GM18861 (cell line): Measurements from ENCODE around the gene ZBTB32.
"Not testable (repeated sequence)": the region's sequence is repeated elsewhere in the genome, so short reads cannot be mapped to it uniquely, and the experiment has no call there.

ENCODE experiments used
- ATAC-seq: cut with Tn5 transposase; IDR thresholded peaks from one replicate; pipeline ENCODE4 v1.9.1; 2021; ENCODE audit not compliant: unreplicated experiment

Gene ZBTB32, protein sequence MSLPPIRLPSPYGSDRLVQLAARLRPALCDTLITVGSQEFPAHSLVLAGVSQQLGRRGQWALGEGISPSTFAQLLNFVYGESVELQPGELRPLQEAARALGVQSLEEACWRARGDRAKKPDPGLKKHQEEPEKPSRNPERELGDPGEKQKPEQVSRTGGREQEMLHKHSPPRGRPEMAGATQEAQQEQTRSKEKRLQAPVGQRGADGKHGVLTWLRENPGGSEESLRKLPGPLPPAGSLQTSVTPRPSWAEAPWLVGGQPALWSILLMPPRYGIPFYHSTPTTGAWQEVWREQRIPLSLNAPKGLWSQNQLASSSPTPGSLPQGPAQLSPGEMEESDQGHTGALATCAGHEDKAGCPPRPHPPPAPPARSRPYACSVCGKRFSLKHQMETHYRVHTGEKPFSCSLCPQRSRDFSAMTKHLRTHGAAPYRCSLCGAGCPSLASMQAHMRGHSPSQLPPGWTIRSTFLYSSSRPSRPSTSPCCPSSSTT

DNA sequence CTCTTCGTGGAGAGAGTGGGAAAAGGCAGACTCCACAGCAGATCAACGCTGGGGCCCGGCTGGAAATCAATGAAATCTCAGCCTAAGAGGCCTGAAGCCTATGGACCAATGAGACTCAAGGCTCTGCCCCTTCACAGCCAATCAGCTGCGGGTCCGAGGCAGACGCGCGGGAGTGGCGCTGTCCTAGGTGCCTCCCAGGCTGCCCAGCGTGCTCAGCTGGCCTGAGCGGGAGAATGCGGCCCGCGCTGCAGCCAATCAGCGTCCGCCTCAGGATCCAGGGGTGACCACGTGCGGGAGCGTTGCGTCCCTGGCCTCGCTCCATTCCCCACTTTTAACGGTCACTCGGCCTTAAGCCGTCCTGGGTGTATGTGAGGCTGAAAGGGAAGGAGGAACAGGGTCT is at the start of gene ZBTB32:
Gene ZBTB32, plus strand, starts transcription at position 341 of the 400 bp plus-strand sequence. CDS start 10,069 bp downstream, outside the sequence.
- ATAC-seq, result no peak

DNA sequence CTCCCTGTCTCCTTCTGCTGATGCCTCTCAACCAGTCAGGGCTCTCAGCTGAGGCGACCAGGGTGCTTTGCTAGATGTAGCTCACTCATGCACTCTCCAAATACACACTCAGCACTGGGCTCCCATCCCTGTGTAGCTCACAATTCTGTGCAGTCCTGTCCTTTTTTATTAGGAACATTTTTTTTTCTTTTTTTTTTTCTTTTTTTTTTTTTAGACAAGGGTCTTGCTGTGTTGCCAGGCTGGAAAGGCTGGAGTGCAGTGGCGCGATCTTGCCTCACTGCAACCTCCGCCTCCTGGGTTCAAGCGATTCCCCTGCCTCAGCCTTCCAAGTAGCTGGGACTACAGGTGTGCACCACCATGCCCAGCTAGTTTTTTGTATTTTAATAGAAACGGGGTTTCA is 49.5 kb upstream of the ZBTB32 start:
- not testable (repeated sequence) for ATAC-seq

DNA sequence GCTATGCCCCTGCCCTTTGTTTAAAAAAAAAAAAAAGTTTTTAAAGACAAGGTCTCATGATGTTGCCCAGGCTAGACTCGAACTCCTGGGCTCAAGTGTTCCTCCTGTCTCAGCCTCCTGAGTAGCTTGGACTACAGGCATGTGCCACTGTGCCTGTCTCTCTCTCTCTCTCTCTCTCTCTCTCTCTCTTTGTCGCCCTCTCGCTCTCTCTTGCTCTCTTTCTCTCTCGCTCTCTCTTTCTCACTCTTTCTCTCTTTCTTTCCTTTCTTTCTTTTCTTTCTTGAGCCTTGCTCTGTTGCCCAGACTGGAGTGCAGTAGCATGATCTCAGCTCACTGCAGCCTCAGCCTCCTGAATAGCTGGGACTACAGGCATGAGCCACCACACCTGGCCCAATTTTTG is 48.8 kb upstream of the ZBTB32 start:
- ATAC-seq, result no peak

DNA sequence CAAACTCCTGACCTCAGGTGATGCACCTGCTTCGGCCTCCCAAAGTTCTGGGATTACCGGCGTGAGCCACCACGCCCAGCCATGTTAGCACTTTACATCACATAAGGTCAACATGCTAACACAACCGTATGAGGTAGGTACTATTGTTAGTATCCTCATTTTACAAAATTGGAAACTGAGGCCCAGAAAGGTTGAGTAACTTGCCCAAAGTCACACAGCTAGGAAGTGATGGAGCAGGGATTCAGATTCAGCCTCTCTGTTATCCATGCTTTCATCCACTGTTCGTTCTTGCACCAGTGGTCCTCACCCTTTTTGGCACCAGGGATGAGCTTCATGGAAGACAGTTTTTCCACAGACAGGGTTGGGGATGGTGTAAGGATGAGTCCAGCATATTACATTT is 47.7 kb upstream of the ZBTB32 start:
- no peak for ATAC-seq

DNA sequence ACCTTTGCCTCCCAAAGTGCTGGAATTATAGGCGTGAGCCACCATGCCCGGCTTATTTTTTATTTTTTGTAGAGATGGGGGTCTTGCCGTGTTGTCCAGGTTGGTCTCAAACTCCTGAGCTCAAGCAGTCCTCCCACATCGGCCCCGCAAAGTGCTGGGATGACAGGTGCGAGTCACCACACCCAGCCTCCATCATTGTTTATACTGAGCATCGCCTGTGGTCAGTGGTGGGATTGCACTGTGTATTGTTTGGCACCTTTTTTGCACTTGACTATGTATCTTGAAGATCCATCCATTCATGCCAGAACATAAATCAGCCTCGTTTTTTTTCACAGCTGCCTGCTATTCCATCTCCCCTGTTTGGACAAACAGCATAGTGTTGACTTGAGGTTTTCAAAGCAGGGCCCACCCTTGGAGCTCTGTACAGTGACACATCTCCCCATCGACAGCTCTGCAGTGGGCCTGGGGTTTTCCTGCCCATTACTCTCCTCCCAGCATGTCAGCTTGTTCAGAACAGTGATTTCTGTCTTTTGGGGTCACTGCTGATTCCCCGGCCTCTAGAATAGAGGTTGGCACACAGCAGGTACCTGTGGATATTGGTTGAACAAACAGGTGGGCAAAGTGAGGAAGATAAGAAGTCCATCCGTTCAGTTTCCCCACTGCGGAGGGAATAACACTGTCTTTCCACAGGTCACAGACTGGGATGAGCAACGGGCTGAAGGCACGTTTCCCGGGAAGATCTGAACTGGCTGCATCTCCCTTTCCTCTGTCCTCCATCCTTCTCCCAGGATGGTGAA is 46.3 kb upstream of the ZBTB32 start:
- no peak for ATAC-seq

DNA sequence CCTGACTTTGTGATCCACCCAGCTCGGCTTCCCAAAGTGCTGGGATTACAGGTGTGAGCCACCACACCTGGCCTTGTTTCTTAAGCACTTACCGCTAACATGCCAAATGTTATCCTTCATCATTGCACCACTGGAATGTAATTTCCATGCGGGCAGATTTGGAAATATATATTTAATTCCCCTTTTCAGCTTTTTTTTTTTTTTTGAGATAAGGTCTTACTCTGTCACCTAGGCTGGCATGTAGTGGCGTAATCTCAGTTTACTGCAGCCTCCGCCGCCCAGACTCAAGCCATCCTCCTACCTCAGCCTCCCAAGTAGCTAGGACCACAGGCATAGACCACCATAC is 42.4 kb upstream of the ZBTB32 start:
- ATAC-seq, result no peak

DNA sequence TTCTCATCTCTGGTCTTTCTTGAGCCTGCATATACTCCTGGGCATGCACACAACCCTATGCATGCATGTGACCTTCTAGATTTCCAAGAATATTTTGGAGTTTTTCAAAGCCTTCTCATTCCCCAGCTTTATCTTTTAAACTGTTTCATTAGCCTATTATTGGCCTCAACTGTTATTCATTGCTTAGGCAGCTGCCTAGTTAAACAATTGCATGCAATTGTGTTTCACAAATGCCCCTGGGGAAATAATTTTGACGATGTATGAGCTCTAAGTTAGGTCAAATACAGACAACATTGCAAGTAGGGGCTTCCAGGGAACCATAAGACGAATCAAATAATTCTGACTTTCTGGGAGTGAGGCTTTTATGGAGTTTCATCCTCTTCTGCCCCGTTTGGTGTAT is 40.4 kb upstream of the ZBTB32 start:
- no peak for ATAC-seq

DNA sequence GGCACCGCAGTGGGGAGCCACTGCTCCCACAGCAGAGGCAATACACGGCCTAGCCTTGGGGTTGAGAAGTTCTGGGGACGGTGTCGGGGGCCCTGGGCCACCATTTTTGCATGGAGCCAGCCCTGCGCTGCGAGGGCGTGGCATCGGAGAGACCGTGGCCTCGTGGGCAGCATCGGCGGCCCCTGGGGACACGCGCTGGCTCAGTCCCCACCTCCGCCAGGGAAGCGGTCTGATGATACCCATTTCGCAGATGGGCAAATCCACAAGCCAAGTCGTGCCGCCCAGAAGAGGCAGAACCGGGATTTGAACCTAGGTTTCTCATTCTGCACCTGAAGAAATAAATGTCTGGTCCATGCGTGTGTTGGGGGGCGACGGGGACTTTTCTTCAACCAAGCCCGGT is 39.2 kb upstream of the ZBTB32 start:
- no peak for ATAC-seq

DNA sequence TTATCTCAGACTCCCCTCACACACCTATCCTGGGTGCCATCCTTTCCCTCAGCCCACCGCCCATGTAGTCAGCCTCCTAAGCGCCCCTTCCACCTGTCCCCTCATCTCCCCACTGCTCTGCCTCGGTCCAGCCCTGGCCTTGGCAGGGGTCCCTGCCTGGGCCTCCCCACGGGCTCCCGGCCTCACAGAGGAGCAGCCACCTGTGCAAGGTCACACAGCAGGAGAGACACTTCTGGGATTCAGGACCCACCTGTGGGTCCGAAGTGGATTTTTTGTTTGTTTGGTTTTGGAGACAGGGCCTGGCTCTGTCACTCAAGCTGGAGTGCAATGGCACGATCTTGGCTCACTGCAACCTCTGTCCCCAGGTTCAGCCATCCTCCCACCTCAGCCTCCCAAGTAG is 38.8 kb upstream of the ZBTB32 start:
- ATAC-seq, result no peak

DNA sequence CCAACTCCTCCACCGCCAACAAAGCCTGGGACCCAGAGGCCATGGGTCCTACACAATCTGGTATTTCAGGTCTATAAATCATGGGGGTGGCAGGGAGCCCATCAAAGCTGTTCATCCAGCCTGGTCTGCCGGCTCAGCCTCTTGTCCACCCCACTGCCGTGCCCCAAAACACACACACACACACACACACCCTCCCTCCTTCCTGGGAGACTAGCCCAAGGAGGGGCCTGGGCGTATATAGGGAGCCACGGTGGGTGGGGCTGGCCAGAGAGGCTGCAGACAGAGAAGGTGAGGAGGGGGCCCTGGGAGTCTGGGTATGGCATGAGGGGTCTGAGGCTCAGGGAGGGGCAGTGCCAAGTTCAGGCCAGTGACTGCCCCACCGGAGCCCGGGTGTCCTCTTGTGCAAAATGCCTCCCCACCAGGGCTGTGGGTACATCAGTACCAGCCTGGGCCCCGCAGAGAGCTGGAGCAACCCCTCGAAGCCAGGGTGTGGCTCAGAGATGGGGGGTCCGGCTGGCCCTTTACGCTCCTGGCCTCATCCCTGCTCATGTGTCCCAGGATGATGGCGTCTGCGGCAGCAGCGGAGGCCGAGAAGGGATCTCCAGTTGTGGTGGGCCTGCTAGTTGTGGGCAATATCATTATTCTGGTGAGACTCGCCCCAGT is 38.0 kb upstream of the ZBTB32 start, which contains the start of gene UPK1A:
Gene UPK1A, plus strand, starts transcription at position 267 of the 663 bp plus-strand sequence. Its CDS starts 296 bp downstream, at position 563.
- no peak for ATAC-seq

DNA sequence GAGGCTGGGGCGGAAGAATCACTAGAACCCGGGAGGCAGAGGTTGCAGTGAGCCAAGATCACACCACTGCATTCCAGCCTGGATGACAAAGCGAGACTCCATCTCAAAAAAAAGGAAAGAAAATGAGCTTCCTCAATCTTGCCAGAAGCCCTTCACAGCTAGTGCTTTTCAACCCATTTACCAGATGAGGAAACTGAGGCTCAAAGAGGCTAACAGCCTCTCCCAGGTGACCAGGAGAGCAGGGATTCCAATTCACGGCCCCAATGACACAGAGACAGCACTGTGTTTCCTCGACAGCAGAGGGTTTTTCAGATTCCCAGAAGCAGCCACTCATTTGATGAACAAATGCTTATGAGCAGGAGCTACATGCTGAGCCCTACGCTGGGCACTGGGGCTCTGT is 34.8 kb upstream of the ZBTB32 start:
- no peak for ATAC-seq

DNA sequence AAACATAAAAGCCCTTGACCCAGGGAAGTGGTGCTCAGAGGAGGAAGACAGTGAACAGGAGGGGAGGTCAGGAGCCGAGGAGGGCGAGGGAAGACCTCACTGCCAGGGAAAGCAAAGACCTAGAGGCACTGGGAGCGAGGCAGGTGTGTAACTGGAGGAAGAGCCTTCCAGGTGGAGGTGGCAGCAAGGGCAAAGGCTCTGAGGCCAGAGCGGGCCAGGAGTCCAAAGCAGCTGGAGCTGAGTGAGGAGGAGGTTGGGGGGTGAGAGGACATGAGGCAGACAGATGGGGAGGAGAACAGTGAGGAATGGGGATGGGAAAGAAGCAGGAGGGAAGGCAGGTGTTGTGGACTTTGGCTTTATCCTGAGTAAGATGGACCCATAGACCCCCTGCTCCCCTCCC is 34.4 kb upstream of the ZBTB32 start:
- ATAC-seq, result no peak

DNA sequence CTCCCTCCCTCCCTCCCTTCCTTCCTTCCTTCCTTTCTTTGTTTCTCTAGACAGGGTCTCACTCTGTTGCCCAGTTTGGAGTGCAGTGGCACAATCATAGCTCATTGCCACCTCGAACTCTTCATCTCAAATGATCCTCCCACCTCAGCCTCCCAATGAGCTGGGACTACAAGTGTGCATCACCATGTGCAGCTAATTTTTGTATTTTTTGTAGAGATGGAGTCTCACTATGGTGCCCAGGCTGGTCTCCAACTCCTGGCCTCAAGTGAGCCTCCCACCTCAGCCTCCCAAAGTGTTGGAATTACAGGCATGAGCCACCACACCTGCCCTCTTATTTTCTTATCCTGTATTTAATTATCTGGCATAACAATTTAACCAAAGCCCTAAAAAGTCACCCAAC is 33.7 kb upstream of the ZBTB32 start:
- ATAC-seq, result no peak

DNA sequence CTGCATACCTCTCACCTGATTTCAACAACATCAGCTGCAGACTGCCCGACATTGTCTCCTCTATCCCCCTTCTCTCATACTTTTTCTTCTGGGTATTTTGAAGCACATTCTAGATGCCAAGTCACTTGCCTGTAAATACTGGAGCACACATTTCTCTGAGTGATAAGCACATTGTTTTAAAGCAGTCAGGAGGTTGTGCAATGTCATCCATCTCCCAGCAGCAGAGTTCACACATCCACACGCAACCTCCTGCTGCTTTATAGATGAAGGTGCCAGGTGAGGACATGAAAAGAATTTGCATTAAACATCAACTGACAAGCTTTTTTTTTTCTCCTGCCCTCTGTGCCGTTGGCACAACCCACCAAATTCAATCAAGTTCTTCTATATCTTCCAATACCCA is 32.5 kb upstream of the ZBTB32 start:
- ATAC-seq, result no peak

DNA sequence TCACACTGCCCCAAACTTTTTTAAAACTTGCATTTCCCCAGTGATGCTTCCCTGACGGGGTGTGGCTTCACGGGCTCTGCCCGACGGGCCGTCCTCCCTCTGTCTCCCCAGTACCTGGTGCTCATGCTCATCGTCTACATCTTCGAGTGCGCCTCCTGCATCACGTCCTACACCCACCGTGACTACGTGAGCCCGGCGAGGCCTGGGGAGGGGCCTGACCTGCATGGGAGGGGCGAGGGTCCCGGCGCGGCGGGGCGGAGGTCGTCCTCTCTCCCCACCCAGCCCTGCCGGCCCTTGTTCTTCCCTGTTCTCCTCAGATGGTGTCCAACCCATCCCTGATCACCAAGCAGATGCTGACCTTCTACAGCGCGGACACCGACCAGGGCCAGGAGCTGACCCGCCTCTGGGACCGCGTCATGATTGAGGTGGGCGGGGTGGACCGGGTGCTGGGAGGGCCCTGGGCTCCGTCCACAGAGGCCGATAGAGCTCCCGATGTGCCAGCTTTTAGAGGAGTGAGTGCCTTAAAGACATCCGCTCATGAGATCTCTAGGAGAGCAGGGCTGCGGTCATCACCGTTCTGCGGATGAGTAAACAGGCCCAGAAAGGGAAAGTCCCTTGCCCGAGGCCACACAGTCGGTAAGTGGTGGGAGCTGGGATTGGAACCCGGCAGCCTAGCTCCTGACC is 31.1 kb upstream of the ZBTB32 start:
- no peak for ATAC-seq

DNA sequence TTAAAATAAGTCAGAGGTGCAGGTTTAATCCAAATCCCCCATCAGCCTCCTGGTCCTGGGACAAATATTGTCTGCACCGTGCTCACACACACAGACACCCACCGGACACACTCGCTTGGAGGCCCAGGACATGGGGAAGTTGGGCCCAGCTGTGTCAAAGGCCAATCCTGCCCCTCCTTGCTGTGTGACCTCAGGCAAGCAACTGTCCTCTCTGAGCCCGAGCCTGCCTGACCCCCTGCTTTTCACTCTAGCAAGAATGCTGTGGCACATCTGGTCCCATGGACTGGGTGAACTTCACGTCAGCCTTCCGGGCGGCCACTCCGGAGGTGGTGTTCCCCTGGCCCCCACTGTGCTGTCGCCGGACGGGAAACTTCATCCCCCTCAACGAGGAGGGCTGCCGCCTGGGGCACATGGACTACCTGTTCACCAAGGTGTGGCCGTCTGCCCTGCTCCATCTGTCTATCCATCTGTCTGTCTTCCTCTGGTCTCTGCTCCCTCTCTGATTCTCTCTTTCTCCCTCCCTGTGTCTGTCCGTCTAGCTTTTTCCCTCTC is 28.7 kb upstream of the ZBTB32 start:
- no peak for ATAC-seq

DNA sequence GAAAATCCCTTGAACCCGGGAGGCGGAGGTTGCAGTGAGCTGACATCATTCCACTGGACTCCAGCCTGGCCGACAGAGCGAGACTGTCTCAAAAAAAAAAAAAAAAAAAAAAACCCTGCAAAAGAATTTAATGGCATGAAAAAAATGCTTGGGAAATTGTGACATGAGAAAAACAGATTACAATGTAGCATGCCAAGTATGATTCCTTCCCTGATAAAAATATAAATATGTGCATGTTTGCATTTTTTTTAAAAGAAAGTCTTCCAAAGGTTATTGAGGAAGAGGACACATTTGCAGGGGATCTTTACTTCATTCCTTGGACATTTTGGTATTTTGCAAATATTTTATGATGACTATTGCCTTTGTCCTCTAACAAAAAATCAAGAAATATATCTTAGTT is 14.5 kb upstream of the ZBTB32 start:
- no peak for ATAC-seq

DNA sequence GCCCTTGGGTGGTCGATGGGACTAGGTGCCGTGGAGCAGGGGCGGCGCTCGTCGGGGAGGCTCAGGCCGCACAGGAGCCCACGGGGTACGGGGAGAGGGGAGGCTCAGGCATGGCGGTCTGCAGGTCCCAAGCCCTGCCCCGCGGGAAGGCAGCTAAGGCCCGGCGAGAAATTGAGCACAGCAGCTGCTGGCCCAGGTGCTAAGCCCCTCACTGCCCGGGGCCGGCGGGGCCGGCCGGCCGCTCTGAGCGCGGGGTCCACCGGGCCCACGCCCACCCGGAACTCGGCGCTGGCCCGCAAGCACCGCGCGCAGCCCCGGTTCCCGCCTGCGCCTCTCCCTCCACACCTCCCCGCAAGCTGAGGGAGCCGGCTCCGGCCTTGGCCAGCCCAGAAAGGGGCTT is 13.3 kb upstream of the ZBTB32 start:
- ATAC-seq, result not testable (repeated sequence)

DNA sequence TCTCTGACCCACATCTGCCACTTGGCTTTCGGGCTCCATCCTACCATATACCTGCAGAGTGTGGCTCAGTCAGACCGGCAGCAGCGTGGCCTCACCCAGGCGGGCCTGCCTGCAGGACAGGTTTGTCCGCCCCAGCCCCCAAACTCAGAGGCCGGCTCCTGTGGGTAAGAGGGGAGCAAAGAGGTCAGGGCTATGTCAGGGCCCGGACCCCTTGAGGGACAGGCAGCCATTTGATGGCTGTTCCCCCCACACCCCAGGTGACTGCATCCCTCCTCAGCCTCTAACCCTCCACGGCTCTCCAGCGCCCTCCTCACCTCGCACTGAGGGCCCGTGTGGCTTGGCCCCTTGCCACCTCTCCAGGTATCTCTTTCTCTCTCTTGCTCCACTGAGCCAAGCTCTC is 12.3 kb upstream of the ZBTB32 start:
- no peak for ATAC-seq

DNA sequence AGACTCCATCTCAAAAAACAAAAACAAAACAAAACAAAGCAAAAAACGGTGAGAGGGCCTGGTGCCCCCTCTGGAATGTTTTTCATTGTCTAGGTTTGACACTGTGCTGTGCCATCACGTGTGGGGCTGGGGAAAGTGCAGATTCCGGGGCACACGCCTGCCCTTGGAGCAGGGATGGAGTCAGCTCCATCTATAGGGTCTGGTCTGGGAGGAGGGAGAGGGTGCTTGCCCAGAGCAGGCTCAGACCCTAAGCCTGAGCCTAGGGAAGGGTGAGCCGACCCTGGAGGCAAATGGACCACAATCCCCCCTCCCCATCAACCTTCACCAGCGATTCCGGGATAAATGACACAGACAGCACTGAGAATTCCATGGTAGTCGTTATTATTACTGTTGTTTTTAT is 10.9 kb upstream of the ZBTB32 start:
- no peak for ATAC-seq
